Measurements from ENCODE around the gene ROBO1.

- no peak for TF ChIP-seq CTCF (IDR thresholded peaks at IDR 0.05)
- no peak for TF ChIP-seq EZH2 (IDR thresholded peaks at IDR 0.05)
- no peak for TF ChIP-seq EZH2phosphoT487 (IDR thresholded peaks at IDR 0.05)
Observed at GRCh38 chr3:79661896-79662295, 105.9 kb downstream of the ROBO1 start.
